GM18907 (cell line): Measurements from ENCODE around the gene ME3.

ENCODE experiments used
- ATAC-seq: cut with Tn5 transposase; IDR thresholded peaks from one replicate; pipeline ENCODE4 v1.9.1; 2021; ENCODE audit warnings: mild to moderate bottlenecking, moderate library complexity; ENCODE audit not compliant: unreplicated experiment

Gene ME3

DNA sequence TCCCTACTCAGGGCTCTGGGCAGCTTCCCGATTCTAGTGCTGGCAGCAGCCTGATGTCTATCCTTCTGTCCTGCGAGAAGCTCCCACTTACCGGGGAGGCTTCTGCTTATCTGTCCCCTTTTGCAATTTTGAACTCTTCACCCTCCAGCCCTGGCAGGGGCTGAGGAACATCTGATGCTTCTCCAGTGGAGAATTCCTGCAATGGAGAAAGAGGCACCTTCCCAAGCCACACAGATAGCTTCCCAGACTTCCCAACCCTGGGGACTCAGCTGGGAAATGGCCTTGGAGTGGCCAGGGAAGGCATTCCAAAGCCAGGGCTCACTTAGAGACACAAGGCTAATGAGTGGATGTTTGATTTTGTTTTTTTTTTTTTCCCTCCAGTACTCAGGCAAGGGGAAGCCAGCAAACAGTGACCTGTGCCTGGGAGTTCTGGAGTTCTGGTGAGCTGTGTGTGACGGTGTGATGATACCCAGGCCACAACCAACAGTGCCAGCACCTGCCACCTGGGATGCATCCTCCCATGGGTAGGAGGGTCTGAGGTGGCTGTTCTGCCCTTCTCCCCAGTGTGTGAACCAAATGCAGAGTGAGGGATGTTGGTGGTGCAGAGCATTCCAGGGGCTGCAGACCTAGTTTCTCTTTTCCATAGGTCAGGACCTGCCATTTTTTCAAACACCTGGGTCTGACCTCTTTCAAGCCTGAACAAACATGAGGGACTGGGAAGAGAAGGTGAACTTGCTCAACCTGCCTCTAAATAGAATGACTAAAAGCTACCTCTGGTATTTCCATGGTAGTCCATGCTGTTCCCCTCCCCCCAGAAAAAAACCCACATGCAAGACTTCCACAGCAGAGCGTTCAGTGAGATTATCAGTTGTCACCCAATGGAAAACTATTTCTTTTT lies 202.7 kb downstream of the ME3 start:
- ATAC-seq: no peak

DNA sequence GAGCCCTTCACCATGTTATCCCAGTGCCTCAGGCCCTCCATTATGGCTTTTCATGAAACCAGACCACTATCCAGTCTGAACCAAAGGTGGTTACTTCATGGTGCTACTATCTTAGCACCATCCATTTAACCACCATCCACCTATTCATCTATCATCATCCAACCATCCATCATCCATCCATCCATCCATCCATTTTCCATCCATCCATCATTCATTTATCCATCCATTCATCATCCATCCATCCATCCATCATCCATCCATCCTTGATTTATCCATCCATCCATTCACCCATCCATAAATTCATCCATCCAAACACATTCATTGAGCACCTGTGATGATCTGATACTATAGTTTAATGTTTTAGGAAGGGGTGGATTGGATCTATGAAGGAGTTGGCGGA lies 204.2 kb downstream of the ME3 start:
- ATAC-seq: no peak

DNA sequence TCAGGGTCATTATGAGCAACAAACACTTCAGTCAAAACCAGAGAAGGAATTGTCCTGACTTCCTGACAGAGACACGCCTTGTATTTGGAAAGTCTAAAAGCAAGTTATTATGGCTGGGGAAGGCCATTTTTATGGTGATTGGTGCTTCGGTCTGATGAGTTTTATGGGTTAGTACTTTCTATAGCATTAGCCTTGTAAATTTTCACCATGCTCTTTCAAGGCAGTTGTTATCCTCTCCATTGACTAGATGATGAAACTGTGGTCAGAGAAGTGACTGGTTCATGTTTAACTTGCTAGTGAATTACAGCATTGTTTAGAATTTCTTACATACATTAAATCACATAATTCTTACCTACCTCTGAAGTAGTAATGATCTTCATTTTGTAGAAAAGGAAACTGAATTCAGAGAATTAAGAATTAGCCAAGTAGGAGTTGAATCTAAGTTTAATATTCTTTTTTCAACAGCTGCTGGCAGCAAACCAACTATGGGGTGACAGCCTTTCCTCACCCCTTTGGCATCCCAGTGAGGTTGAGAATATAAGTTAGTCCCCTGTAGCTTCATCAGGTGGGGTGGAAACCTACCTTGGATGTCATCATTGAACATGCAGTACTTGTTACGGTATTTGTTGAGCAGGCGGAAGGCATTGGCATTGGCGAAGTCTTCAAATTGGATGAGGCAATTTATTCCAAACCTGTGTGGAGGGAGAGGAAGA lies 207.8 kb downstream of the ME3 start:
- ATAC-seq: no peak

DNA sequence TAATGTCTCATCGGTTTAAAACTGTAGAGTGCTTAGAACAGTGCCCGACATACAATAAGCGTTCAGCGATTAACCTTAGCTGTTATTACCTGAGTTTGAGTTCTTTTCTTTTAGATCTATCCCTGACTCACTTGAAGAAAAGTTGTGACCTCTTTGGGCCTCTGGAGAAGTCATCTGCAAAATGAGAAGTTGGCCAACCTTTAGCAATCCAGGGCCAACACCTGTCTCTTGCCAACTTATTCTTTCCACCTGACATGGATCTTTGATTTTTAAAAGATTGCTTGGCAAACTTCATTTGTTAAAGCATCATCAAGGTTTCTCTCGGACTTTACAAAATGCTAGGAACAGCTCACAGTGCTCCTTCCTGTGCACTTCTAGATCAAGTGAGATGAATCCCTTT lies 208.5 kb downstream of the ME3 start:
- no peak for ATAC-seq

DNA sequence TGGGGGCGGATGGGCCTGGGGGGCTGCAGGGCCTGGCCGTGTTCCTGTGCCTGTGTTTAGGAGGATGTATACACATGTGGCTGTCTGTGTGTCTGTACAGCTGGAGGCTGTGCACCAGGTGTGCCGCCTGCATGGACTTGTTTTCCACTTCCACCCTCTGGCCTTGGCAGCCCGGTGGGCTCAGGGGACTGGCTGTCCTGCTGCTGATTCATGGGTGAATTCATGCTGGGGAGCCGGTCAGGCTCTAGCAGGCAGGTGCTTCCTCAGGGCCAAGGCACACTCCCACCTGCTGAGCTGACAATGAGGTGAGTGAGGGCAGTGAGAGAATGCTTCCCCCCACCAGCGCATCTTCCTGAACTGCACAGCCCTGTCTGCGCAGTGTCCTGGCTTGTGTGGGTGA lies 209.3 kb downstream of the ME3 start:
- ATAC-seq: no peak

DNA sequence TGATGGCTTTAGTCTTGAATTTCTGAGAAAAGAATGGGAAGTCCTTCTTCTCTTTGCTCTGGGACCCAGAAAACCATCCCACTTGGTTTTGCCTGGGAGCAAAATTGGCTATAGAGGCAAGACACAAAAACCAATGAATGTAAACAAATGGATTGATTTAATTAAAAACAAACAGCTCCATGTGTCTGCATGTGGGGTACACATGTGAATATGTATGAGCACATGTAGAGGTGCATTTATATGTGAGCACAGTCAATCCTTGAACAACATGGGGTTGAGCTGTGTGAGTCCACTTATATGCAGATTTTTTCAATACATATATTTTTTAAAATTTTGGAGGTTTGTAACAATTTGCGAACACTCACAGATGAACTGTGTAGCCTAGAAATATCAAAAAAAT lies 210.5 kb downstream of the ME3 start:
- no peak for ATAC-seq

DNA sequence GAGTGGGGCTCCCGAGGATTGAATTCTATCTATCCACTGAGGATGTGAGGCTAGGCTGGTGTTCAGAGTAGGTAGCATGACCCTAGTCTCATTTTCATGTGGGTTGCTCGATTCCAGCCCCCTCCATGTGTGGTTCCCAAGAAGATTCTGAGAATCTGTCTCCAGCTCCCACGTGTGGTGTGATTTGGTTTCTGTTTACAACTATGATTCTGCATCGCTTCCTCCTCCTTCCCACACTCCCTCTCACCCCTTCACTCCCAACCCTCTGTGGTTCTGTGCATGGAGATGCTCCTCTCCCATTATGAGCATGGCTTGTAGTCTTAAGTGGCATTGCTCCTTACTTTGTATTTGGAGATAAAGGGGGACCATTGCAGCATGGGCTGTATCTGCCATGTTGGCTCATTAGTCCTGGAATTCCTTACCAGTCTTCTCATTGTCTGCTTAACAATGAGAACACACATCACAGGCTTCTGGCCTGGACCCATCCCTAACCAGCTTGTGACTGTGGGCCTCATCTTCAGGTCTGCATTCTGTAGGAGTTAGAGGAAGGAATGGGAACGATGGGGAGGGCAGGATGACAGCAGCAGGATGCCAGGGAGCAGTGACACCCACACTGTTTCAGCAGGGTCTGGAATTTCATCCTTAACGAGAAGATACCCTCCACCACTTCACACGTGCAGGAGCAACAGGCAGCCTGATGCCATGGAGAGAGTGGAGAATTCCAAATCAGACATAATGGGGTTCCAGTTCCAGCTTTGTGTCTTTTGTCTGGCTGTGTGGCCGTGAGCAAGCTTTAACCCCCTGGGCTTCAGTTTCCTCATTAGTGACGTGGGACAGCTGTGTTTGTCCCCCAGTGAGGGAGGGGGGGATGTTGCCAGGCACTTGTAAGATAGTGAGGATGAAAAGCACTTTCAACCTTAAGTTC lies 211.7 kb downstream of the ME3 start:
- no peak for ATAC-seq

DNA sequence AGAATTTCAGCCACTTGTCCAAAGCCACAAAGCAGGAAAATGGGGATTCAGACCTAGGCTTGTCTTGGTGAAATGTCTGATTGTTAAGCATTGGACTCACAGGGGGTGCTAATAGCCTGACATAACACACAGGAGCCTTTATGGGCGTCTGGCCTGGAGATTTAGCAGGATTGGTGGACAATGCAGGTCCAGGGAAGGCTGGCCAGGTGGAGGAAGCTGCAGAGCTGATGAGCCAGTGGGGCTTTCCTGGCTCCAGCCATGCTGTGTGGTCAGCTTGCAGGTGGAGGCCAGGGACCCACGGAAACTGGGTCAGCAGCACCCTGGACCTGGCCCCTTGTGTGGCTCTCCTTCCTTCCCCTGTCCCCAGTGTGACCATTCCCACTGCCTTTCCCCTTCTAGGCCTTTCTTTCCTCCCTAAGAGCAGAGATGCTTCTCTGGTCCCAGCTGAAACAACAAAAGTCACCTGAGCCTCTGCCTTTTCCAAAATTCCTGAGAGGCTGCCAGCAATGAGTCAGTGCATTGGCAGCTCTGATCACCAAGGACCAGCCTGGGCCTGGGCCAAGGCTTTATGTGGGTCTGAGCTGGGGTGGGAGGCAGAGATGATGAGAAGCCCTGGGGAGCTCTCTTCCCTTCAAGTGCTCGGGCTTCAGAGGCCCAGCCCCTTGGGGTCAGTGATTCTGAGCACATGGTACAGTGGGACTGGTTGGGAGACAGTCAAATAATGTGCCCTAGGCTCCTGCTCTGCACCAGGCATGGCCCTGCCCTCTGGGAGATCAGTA lies 212.5 kb downstream of the ME3 start:
- ATAC-seq: no peak

DNA sequence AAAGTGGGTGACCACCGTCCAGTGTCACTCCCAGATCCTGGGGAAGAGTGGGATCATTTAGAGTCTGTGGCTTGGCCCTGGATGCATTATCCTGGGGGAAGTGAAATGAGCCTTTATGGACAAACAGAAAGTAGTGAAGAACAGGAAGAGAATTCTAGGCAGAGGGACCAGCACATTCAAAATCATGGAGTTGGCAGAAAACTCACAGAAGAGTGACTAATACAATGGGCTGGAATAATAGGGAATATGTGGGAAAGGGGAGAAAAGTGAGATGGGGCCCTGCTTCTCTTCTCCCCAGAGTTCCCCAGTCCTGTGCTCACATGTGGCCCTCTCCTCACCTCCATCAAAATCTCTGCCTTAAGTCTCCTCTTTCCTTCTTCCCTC lies 213.4 kb downstream of the ME3 start:
- ATAC-seq: no peak

DNA sequence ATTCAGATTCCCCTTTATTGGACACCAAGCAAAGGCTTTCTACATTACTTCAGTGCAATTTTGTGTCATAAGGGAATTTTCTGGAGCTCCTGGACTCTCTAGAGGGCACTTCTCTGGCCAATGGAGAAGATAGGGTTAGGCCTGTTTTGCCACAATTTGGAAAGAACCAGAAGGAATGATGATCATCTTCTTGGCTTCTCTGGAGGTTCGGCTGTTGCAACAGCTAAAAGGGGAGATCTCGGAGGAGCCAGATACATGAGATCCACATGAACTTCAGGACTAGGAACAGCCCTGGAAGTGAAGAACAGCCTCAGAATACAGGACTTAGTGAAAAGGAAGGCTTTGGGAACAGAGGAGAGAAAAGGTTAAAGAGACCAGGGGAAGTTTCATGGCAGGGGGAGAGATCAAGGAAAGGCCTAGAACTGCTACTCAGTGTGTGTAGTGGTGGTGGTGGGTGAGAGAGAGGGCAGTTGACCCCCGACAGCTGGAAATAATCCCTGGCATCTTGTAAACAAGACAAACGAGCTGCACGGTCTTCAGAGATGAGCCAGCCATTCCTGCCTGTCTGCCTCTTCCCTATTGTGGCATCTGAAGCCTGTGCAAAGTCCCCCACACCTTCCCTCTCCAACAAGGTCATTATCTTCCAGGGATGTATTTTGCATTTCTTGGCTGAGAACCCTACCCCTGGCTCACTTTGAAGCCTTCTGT lies 214.0 kb downstream of the ME3 start:
- ATAC-seq: no peak

DNA sequence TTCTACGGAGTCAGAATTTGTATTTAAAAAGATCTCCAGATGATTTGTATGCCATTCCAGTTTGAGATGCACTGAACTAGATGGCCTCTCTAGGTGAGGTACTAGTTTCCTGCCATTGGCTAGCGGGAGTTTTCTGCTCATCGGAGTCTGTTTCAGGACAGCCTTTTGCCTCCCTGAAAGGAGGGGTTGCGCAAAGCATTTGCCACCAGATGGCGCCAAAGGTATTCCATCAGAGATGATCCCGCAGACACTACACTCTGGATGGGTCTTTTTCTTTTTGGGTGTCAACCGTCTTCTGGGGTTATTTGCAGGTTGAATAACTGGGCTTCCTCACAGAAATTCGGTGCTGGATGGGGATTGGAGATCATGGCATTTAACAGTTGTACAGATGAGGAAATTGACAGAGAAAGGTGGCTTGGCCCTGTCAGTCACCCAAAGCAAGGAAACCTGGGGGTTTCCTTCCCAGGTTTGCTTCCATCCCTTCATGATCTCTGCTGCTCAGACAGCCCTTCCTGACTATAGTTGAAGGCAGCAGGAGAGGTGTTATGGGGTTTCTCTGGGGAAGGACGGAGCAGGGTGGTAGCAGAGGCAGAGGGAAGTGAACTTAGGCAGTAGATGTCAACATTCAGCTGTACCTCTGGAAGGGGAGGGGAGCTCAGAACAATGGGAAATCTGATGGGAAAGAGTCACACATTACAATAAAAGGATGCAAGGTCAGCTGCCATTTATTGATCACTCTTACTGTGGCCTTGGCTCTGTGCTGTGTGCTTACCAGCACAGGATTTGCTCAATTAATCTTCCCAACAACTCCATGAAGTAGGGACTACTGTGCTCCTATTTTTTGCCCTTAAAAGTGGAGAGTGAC lies 216.1 kb downstream of the ME3 start:
- peak; percentile 86 for ATAC-seq

DNA sequence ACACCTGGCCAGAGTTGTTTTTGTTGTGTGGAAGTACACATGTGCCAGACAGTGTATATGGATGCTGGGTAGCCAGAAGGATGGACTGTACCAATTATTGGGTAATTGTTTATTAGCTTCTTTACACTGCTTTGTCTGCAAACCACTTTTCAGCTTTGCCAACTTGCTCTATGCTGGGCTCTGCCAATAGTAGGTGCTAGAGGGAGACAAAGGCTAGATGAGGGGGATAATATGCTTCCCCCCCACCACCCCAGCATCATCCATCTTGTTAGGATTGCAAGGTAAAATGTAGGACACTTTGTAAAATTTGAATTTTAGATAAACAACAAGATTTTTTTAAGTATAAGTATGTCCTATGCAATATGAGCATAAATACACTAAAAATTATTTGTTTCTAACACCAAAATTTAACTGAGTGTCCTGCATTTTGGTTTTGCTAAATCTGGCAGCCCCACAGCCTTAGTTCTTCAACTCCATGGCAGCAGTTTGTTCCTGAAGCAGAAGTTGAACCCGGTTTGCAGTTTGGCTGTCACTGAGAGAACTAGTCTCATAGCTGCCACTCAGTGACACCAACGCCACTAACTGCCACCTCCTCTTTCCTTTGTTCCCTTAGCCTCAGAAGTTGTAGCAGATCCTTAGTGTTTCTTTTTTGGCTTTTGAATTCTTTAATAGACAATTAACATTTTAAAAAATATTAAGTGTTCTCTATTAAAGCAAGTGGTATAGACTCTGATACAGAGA lies 219.0 kb downstream of the ME3 start:
- no peak for ATAC-seq

DNA sequence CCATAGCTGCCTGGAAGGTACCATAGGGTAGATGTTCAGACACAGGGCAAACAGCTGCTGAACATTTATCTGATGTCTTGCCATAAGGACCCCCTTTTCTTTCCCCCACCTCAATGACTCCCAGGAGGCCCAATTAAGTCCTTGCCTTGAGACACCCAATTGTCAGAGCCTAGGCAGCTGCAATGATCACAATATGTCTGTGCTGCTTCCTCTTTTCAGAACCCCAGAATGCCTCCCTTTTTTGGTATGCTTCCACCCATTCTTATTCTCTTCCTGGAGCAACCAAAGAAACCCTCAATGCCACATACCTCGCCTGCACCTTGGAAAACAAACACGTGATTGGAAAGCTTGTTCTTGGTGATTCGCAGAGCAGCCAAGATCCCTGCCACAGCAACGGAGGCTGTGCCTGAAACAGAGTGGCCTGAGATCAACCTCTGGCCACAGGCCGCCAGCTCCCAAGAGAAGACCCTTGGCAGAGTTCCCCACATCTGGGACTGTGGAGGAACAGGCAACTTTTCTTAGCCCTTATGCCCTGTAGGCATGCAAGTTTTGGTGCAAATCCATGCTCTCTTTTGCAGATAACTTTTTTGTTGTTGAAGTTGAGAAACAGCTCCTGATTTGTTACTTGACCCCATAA lies 222.3 kb downstream of the ME3 start:
- ATAC-seq: no peak

DNA sequence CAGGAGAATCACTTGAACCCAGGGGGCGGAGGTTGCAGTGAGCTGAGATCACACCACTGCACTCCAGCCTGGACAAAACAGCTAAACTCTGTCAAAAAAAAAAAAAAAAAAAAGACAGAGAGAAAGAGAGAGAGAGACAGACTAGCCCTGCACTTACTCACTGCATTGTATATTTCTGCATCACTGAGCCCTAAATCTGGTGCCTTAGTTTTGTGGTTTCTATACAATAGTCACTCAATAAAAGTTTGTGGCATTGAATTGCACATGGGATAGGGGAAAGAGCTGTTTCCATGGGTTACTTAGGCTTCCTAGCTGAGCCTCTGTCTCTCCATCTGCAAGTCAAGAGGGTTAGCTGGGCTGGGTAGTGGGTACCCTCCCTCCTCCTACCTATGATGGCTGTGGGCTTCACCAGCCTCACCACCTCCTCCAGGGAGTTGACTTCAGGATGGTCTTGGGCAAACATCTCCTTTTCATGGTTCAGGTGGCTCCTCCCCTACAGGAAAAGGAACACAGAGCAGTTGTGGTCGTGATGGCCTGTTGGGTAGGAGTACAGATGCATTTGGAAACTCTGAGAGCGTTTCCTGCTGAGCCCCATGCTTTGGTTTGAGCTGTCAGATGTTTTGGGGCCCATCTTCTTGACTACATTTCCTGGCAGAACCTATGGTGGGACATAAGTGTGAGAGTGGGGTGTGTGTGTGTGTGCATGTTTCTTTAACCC lies 224.5 kb downstream of the ME3 start:
- ATAC-seq: peak; percentile 56

DNA sequence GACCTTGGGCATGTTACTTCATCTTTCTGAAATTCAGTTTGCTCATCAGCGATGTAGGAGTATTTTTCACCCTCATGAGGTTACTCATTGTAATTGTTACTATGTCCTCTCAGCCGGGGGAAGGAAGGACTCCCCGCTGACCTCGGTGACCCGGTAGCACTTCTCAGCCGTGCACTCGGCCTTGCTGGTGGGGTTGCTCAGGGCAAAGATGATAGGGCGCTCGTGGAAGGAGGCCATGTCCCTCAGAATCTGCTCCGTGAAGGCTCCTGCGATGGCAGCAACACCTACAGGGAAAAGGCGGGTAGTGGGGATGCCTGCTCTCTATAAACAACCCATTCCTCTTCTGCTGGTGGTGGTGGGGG lies 225.5 kb downstream of the ME3 start:
- no peak for ATAC-seq

DNA sequence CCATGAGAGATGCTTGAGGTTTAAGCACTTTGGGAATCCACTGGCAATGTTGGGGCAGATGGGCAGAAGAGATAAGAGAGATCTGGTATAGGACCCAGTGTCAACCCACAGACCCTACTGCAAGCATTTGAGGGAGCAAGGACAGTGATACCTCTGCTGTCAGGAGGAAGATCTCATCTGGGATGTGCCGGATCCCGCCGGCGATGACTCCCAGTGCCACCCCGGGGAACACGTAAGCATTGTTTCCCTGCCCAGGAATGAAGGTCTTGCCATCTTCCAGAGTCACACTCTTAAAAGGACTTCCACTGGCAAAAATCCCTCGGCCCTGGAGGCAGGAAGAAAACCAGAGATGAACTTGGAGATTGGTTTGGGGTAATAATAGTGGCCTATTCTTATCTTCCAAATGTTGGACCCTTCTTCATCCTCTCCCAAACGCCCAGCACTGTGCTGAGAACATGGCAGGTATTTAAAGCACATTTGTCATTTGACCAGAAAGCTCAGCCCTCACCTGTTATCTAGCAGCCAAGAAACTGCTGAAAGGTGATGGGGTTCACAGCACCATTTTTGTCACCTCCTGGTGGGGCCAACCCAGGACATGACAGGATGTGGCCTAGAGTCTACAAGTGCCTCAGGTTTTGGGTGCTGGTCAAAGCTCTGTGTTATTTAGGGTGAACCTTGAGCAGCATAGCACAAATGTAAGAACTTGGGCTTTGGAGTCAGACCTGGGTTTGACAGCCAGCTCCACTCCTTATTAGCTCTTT lies 226.1 kb downstream of the ME3 start:
- no peak for ATAC-seq

DNA sequence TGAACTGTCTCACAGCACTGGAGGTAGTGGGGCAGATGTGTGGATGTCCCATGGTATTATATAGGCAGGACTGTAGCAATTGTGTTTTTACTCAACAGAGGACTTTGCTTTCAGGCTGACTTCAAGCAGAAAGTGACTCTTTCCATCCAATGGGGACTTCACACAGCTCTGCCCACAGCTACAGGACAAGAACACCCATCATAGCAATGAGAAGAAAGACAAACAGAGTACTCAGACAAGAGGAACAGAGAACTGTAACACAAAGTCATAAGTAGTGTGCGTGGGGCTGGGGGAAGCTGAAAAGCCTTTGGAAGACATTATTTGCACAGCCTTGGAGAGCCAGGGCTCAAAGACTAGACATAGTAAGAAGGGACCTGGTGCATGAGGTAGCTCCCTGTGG lies 227.4 kb downstream of the ME3 start:
- ATAC-seq: no peak
